Fibroblast of lung (primary cell): Measurements from ENCODE around the gene KSR2. TPM values are rescaled to one million over a fixed set of nuclear protein-coding genes. Genes with fewer than 3 reads are reported as not detected.

Source experiments
- DNase-seq, 2 donors: peaks; one replicate each; pipeline versions ENCODE4 v3.0.0 to v3.0.0-alpha.2; 2010; ENCODE audit warnings: low read depth in 2 of 2
- H2AFZ ChIP-seq: 2 replicates; pipeline ENCODE4 v1.5.1; 2012; ENCODE audit warnings: low read length, control low read depth, inconsistent platforms
- H3K27ac ChIP-seq: 2 replicates; pipeline ENCODE4 v1.5.1; 2011; ENCODE audit warnings: low read length, control low read depth; ENCODE audit not compliant: insufficient read depth
- H3K27me3 ChIP-seq: 2 replicates; pipeline ENCODE4 v1.5.1; 2011; ENCODE audit warnings: mild to moderate bottlenecking, low read length; ENCODE audit not compliant: control insufficient read depth, insufficient read depth
- H3K36me3 ChIP-seq: 2 replicates; pipeline ENCODE4 v1.5.1; 2011; ENCODE audit warnings: low read length; ENCODE audit not compliant: control insufficient read depth, insufficient read depth
- H3K4me1 ChIP-seq: 2 replicates; pipeline ENCODE4 v1.5.1; 2011; ENCODE audit warnings: low read length; ENCODE audit not compliant: control insufficient read depth, insufficient read depth; ENCODE audit errors: extremely low read depth
- H3K4me2 ChIP-seq: 2 replicates; pipeline ENCODE4 v1.5.1; 2011; ENCODE audit warnings: low read length, control low read depth; ENCODE audit not compliant: insufficient read depth; ENCODE audit errors: extremely low read depth
- H3K4me3 ChIP-seq, 4 experiments: fragments of 200-600 bp in 1 of 4; sonication (generic) in 1 of 4; replicated peaks in 1 of 4; 2 replicates each; pipeline ENCODE4 v1.5.1; 2011 to 2016; ENCODE audit warnings: low read length in 4 of 4, low read depth in 3 of 4, mild to moderate bottlenecking in 3 of 4, control low read depth in 2 of 4, inconsistent platforms in 1 of 4, mixed read lengths in 1 of 4; ENCODE audit not compliant: insufficient read depth in 1 of 4; ENCODE audit errors: control extremely low read depth in 1 of 4
- H3K79me2 ChIP-seq: 2 replicates; pipeline ENCODE4 v1.5.1; 2012; ENCODE audit warnings: mild to moderate bottlenecking, low read length, inconsistent platforms; ENCODE audit not compliant: control insufficient read depth, insufficient read depth
- H3K9ac ChIP-seq: 2 replicates; pipeline ENCODE4 v1.5.1; 2011; ENCODE audit warnings: mild to moderate bottlenecking, low read length, control low read depth; ENCODE audit not compliant: insufficient read depth
- H3K9me3 ChIP-seq: 2 replicates; pipeline ENCODE4 v1.5.1; 2012; ENCODE audit warnings: low read depth, low read length; ENCODE audit not compliant: control insufficient read depth, insufficient read depth
- H4K20me1 ChIP-seq: 2 replicates; pipeline ENCODE4 v1.5.1; 2011; ENCODE audit warnings: low read length; ENCODE audit not compliant: control insufficient read depth, insufficient read depth; ENCODE audit errors: extremely low read depth
- EZH2 ChIP-seq: IDR thresholded peaks from 2 replicates; pipeline ENCODE4 v1.5.1; 2012; ENCODE audit warnings: low read length, control low read depth, mild to moderate bottlenecking; ENCODE audit errors: missing control alignments
- polyA plus RNA-seq, 2 donors: library from polyadenylated mRNA; depleted of rRNA in 1 of 2; stranded (reverse) in 1 of 2; unstranded in 1 of 2; fragments of >200 nt; gene quantifications; 2 replicates each; pipeline ENCODE4 v1.2.1, GENCODE V29; 2011 to 2012; ENCODE audit warnings: missing spikeins in 1 of 2
- total RNA-seq: library from RNA; depleted of rRNA; stranded (reverse); fragments of >200 nt; gene quantifications from 2 replicates; pipeline ENCODE4 v1.2.1, GENCODE V29; 2014
- TF ChIP-seq, protein P1 (sequence below), 2 donors: IDR thresholded peaks in 1 of 2; conservative IDR thresholded peaks in 1 of 2; 1 replicate in 1 of 2; 2 replicates in 1 of 2; pipeline ENCODE4 v1.5.1; 2011 to 2012; ENCODE audit warnings: low read length in 2 of 2, control low read depth in 1 of 2, inconsistent platforms in 1 of 2, low read depth in 1 of 2, mild to moderate bottlenecking in 1 of 2

The KSR2 gene
- total and polyA plus RNA-seq, 2 donors (not counting 1 experiment from before 2014, with no cell fraction given), result not detected

DNA sequence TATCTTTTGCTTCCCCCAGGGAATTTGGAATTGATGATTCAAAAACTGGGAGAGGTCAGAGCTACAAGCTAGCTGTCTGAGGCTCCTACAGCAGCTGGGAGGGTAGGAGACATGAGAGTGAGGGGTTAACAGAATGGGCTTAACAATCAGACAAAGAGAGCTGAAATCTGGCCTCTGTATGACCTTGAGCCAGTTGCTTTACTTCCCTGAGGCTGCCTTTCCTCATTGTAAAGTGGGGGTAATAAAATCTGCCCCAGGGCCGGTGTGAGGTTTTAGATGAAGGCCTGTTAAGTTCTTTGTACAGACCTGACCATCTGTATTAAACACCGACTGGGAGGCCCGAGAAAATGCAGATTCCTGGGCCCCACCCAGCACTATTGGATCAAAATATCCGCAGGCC, 443.0 kb downstream of the KSR2 start:
- Histone ChIP-seq H2AFZ (no peak overlapping the region), H3K27me3 (no peaks in the 10 kb centered on the region), H3K4me2 (no peak overlapping the region), H3K79me2 (no peaks in the 10 kb centered on the region), H3K4me1 (no peaks in the 10 kb centered on the region), H3K36me3 (no peaks in the 10 kb centered on the region), H3K9ac (no peak overlapping the region), H3K4me3 (no peak overlapping the region), H4K20me1 (no peaks in the 10 kb centered on the region), H3K9me3 (no peaks in the 10 kb centered on the region), H3K27ac (no peak overlapping the region)
- DNase-seq, result no peak
- TF ChIP-seq, protein P1, sequence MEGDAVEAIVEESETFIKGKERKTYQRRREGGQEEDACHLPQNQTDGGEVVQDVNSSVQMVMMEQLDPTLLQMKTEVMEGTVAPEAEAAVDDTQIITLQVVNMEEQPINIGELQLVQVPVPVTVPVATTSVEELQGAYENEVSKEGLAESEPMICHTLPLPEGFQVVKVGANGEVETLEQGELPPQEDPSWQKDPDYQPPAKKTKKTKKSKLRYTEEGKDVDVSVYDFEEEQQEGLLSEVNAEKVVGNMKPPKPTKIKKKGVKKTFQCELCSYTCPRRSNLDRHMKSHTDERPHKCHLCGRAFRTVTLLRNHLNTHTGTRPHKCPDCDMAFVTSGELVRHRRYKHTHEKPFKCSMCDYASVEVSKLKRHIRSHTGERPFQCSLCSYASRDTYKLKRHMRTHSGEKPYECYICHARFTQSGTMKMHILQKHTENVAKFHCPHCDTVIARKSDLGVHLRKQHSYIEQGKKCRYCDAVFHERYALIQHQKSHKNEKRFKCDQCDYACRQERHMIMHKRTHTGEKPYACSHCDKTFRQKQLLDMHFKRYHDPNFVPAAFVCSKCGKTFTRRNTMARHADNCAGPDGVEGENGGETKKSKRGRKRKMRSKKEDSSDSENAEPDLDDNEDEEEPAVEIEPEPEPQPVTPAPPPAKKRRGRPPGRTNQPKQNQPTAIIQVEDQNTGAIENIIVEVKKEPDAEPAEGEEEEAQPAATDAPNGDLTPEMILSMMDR (conservative IDR thresholded peaks at IDR 0.05 in 1 of 2, IDR thresholded peaks at IDR 0.05 in 1 of 2; ENCODE audit: low read depth in 1 of 2, low read length in 2 of 2), result no peak
- no peak for TF ChIP-seq EZH2

DNA sequence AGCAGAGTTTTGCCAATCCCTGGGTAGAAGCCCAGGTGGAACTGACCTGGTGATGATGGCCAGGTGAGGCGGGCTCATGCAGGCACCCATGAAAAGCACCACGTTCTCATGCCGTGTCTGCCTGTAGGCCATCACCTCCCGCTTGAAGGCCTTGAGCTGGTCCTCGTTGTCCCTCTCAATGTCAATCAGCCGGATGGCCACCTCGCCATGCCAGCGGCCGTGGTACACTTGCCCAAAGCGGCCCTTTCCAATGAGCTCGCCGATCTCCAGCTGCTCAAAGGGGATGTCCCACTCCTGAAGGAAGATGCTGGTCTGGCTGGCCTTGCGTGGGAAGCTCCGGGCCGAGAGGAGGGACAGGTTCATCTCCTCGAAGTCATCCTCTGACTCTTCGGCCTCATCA, 444.0 kb downstream of the KSR2 start:
- Histone ChIP-seq H3K4me1 (no peaks in the 10 kb centered on the region), H3K9me3 (no peaks in the 10 kb centered on the region), H3K27me3 (no peaks in the 10 kb centered on the region), H3K79me2 (no peaks in the 10 kb centered on the region), H3K4me3 (no peak overlapping the region), H3K27ac (no peak overlapping the region), H3K36me3 (no peaks in the 10 kb centered on the region), H3K9ac (no peak overlapping the region), H4K20me1 (no peaks in the 10 kb centered on the region), H2AFZ (no peak overlapping the region), H3K4me2 (no peak overlapping the region)
- TF ChIP-seq EZH2, result no peak
- TF ChIP-seq, protein P1 (conservative IDR thresholded peaks at IDR 0.05 in 1 of 2, IDR thresholded peaks at IDR 0.05 in 1 of 2; ENCODE audit: low read depth in 1 of 2, low read length in 2 of 2), result no peak
- DNase-seq, result no peak

DNA sequence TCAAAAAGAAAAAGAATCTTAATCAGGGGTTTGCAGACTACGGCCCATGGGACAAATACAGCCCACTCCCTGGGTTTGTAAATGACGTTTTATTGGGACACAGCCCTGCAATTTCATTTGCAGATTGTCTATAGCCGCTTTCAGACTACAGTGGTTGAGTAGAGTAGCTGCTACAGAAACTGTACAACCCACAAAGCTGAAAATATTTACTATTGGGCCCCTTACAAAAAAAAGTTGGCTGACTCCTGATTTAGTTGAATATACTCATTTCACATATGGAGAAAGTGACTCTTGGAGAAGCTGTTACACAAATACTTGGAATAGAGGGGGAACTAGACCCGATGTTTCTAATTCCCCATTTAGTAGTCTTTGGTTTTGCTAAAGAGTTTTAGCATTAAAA, 444.8 kb downstream of the KSR2 start:
- H2AFZ ChIP-seq, result no peak overlapping the region
- H3K4me3 ChIP-seq, result no peak overlapping the region
- no peaks in the 10 kb centered on the region for H3K36me3 ChIP-seq
- H3K4me1 ChIP-seq, result no peaks in the 10 kb centered on the region
- TF ChIP-seq EZH2, result no peak
- TF ChIP-seq, protein P1 (conservative IDR thresholded peaks at IDR 0.05 in 1 of 2, IDR thresholded peaks at IDR 0.05 in 1 of 2; ENCODE audit: low read depth in 1 of 2, low read length in 2 of 2), result no peak
- no peak for DNase-seq
- H3K9me3 ChIP-seq, result no peaks in the 10 kb centered on the region
- H4K20me1 ChIP-seq, result no peaks in the 10 kb centered on the region
- no peak overlapping the region for H3K4me2 ChIP-seq
- no peaks in the 10 kb centered on the region for H3K27me3 ChIP-seq
- H3K79me2 ChIP-seq, result no peaks in the 10 kb centered on the region
- no peak overlapping the region for H3K9ac ChIP-seq
- no peak overlapping the region for H3K27ac ChIP-seq
